HG03442 (cell line): Measurements from ENCODE around the gene AFMID.

Experiments used
- ATAC-seq: cut with Tn5 transposase; IDR thresholded peaks from one replicate; pipeline ENCODE4 v1.9.1; 2021; ENCODE audit warnings: mild to moderate bottlenecking, moderate library complexity; ENCODE audit not compliant: unreplicated experiment

Gene AFMID

GRCh38 chr17:78236362-78237127 lies 49.4 kb downstream of the AFMID start:
- no peak for ATAC-seq

GRCh38 chr17:78237401-78238012 lies 50.3 kb downstream of the AFMID start:
- ATAC-seq: no peak

GRCh38 chr17:78238823-78239488 lies 51.8 kb downstream of the AFMID start:
- ATAC-seq: no peak

DNA sequence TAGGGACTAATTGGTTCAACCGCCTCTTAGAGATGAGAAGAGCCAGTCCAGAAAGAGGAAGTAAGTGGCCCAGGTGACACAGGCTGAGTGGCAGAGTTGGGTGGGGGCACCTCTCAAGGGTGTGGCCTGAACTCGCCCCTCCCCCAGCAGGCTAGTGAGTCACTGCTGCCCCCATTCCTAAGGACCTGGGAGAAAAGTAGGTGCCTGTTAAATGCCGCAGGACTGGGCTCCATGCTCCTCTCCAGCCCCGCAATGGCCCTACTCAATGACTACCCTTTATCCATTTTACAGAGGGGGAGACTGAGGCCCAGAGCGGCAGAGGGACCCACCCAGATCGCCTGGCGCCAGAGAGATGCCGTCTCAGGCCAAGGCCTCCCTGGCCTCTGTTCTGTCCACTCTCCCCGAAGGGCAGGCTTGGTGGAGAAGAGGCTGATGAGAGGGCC lies 52.3 kb downstream of the AFMID start:
- no peak for ATAC-seq

GRCh38 chr17:78240012-78240655 lies 53.0 kb downstream of the AFMID start:
- no peak for ATAC-seq

- no peak for ATAC-seq
Observed at GRCh38 chr17:78240839-78241238, 53.7 kb downstream of the AFMID start.

GRCh38 chr17:78241277-78242023 lies 54.3 kb downstream of the AFMID start:
- no peak for ATAC-seq

DNA sequence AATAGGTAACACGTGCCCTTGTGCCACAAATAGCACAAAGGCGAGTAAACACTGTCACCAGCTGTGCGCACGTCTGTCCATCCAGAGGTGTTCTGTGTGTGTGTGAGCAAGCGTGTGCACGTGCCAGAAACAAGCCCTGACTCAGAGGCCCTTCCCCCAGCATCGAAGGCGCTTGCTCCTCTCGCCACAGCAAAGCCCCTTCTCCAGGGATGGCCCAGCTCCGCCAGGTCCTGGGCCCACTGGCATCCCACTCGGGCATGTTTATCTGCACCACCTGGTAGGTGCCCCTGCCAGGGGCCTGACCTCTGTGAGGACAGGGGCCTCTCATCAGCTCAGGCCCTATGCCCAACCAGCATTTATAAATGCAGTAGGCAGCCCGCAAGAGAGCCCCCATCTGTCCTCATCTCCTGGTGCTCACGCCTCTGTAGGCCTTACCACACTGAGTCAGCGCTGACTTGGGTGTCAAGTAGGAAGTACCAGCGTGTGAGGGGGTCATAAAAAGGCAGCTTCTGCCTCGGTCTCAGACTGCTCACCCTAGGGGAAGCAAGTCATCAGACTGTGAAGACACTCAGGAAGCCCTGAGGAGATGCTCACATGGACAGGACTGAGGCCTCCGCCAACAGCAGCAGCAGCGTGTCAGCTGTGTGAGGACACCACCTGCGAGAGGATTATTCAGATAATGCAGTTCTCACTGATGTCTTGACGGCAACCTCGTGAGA lies 55.0 kb downstream of the AFMID start:
- no peak for ATAC-seq

DNA sequence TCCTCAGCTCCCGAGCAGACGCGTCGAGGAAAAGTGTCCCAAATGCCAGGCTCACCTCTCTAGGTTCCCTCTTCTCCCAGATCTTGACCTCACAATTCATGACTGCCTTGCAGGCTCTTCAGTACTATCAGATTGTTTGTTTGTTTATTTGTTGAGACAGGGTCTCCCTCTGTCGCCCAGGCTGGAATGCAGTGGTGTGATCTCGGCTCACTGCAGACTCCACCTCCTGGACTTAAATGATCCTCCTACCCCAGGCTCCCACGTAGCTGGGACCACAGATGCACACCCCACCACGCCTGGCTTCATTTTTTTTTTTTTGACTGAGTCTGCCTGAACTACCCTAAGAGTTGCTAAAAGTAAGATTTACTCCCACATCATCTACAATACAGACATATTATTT lies 60.1 kb downstream of the AFMID start:
- no peak for ATAC-seq

DNA sequence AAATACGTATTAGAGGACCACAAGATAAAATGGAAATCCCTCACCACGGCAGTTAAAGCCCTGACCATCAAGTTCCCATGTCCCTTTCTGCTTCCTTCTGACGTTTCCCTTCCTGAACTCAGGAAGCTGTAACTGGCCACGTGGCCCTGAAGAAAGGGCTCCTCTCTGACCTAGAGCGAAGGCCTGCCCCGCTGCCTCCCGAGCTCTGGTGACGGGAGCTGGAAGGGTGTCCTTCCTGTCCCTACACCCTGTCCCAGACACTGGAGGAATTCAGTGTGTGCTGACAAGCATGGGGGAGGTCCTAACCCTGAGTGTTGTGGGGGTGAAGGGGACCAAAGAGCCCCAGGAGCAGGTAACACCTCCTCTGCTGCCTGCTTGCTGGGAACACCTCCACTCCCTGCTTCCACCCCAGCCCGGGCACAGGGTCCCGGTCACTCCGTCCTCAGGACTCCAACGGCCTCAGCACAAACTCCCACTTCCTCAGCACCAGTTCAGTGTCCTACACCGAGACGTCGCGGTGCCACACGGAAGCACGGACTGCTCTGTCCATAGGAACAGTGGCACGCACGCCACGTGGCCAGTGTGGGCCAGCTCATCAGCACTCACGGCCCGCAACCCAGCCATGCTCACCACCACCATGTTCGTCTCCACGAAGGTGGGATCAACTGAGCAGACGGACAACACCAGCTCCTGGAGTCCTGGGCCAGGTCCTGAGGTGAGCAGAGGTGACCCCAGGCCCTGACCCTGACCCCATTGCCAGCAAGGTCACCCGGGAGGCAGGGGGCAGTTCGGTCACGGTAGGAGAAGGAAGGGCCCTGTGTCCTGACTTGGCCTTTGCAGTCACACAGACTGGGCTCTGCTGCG lies 61.1 kb downstream of the AFMID start:
- ATAC-seq: no peak

- ATAC-seq: no peak
Observed at GRCh38 chr17:78249074-78249817, 62.1 kb downstream of the AFMID start.

- ATAC-seq: no peak
Observed at GRCh38 chr17:78249818-78250806, 63.0 kb downstream of the AFMID start.

DNA sequence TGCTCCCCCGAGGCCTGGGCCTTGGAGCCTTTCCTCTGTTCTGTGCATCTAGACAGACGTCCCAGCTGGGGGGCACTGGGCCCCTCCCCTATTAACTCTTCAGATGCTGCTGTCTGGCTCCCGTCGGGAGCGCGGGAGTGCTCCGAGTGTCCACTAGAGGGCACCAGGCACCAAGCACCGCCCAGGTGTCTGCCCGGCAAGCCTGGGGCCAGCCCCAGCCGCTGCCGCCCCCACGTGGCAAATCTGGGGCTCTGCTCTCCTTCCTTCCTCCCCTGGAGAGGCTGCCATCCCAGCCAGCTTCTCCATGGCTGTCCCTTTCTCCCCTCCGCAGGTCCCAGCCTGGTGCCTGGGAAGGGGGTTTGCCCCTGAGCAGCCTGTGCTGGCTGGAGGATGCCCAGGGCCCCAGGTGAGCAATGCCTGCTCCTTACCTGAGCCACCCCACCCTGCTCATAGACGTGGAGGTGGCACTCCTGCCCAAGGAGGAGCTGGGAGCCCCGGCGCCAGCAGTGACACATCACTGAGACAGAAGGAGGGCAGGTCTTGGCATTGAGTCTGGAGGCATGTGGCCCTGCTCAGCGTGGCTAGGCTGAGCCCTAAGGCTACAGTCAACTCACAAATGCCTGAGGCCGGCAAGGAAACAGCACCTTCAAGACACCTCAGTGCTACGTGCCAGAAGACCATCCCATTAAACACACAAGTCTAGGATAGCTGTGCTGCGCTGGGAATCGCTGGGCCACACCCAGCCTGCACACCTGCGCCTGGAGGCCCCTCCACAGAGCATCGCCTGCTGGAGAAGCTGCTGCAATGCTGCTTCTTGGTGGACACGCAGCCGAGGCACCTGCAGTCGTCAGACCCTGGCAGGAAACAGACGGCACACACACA lies 64.0 kb downstream of the AFMID start:
- ATAC-seq: peak; percentile 50

DNA sequence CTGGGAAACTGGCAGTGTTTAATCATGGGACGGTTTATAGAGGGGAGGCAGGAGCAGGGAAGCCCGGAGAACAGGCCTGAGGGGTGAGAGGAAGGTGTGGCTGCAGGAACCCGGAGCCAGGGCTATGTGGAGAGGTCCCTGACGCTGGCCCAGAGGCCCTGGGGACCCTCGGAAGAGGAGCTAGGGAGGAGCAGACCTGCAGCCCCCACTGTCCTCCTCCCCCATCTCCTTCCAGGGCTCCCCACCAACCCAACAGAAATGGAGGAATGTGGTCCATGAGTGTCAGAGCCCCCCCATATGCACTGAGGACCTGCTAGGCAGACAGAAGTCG lies 64.6 kb downstream of the AFMID start:
- ATAC-seq: no peak

DNA sequence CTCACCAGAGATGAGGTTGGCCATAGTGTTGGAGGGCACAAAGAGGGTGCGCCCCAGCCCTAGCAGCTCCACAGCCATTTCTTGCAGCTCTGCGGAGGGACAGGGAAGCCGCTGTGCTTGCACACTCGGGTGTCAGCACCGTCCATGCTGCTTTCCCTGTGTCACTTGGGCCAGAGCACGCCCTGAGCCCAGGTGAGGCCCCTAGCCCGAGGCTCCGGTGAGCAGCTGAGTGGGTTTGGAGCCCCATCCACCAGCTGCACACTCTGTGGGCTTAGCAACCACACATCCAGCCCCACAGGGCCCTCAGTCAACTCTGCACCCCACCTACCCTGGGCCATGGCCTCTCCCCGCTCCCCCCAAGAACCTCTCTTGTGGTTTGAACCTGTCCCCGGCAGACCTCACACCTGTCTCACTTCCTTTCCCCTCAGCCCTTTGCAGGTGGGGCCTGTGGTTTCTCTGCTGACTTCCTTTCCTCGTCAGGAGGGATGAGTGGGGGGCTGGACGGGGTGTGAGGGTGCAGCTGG lies 65.0 kb downstream of the AFMID start:
- ATAC-seq: no peak
